GM18868 (cell line): ENCODE data around the gene TXNIP.

Experiments used
- ATAC-seq: cut with Tn5 transposase; IDR thresholded peaks from one replicate; pipeline ENCODE4 v1.9.1; 2021; ENCODE audit warnings: mild to moderate bottlenecking, moderate library complexity; ENCODE audit not compliant: unreplicated experiment

Gene TXNIP

GRCh38 chr1:145964328-145965118, 31.9 kb downstream of the TXNIP start, which contains the start of the genes ANKRD34A and POLR3GL:
Gene ANKRD34A, minus strand, starts transcription at chr1:145964575. Its CDS starts 2,816 bp downstream, at chr1:145961759.
Gene POLR3GL, plus strand, starts transcription at chr1:145964690. Its CDS starts 10,176 bp downstream, at chr1:145974866.
- ATAC-seq = peak; percentile 90

- no peak for ATAC-seq
Measured at GRCh38 chr1:145963265-145964019, 32.9 kb downstream of the TXNIP start.

- no peak for ATAC-seq
Measured at GRCh38 chr1:145962157-145963102, 33.9 kb downstream of the TXNIP start.

GRCh38 chr1:145961425-145962156, 34.8 kb downstream of the TXNIP start:
- ATAC-seq = no peak

GRCh38 chr1:145961109-145961424, 35.3 kb downstream of the TXNIP start:
- ATAC-seq = no peak

- no peak for ATAC-seq
Measured at GRCh38 chr1:145960468-145961108, 35.8 kb downstream of the TXNIP start.

- no peak for ATAC-seq
Measured at GRCh38 chr1:145959957-145960467, 36.4 kb downstream of the TXNIP start.

- no peak for ATAC-seq
Measured at GRCh38 chr1:145959333-145959732, 37.0 kb downstream of the TXNIP start.

- ATAC-seq = no peak
Measured at GRCh38 chr1:145958734-145959133, 37.6 kb downstream of the TXNIP start.

GRCh38 chr1:145957443-145958319, 38.7 kb downstream of the TXNIP start, which contains the start of gene LIX1L:
Gene LIX1L, minus strand, starts transcription at chr1:145958017. Its CDS starts 90 bp downstream, at chr1:145957927.
- peak; percentile 86 for ATAC-seq

- no peak for ATAC-seq
Measured at GRCh38 chr1:145956781-145957442, 39.5 kb downstream of the TXNIP start.

- ATAC-seq = no peak
Measured at GRCh38 chr1:145956361-145956760, 40.0 kb downstream of the TXNIP start.

GRCh38 chr1:145955436-145955835, 40.9 kb downstream of the TXNIP start:
- ATAC-seq = no peak

GRCh38 chr1:145953861-145954260, 42.5 kb downstream of the TXNIP start:
- ATAC-seq = no peak

- ATAC-seq = no peak
Measured at GRCh38 chr1:145952903-145953302, 43.5 kb downstream of the TXNIP start.

- ATAC-seq = no peak
Measured at GRCh38 chr1:145951526-145951925, 44.9 kb downstream of the TXNIP start.

- no peak for ATAC-seq
Measured at GRCh38 chr1:145949219-145949618, 47.2 kb downstream of the TXNIP start.

- no peak for ATAC-seq
Measured at GRCh38 chr1:145947551-145947950, 48.8 kb downstream of the TXNIP start.
